Measurements from ENCODE around the gene DAND5. TPM values are rescaled to one million over a fixed set of nuclear protein-coding genes. Genes with fewer than 3 reads are reported as not detected.

Gene DAND5
- total and polyA plus RNA-seq, 9 of the 15 experiments (the other 6 are each of a cell fraction or from before 2014, with no cell fraction given), result 0.22 to 0.83 (median 0.60) TPM

- TF ChIP-seq ARID4B (CRISPR knock-in tag; IDR thresholded peaks at IDR 0.05) (no peak), FIP1L1 (IDR thresholded peaks at IDR 0.05; ENCODE audit: low read depth, low read length, poor library complexity, severe bottlenecking) (no peak), NCOR1 (IDR thresholded peaks at IDR 0.05) (no peak), TFAP4 (CRISPR knock-in tag; IDR thresholded peaks at IDR 0.05; ENCODE audit: borderline replicate concordance) (no peak), ZNF239 (CRISPR knock-in tag; IDR thresholded peaks at IDR 0.05) (no peak), TAF1 (IDR thresholded peaks at IDR 0.05; ENCODE audit: control insufficient read depth, extremely low read depth, insufficient read depth, low read length, severe bottlenecking) (no peak), ZNF140 (CRISPR knock-in tag; IDR thresholded peaks at IDR 0.05) (no peak), PRDM10 (IDR thresholded peaks at IDR 0.05; ENCODE audit: partially characterized antibody) (peak; percentile 90), ZBTB9 (CRISPR knock-in tag; IDR thresholded peaks at IDR 0.05) (no peak), SP2 (IDR thresholded peaks at IDR 0.05; ENCODE audit: extremely low read depth, low read depth, low read length, poor library complexity, severe bottlenecking) (no peak), HMG20A (CRISPR knock-in tag; conservative IDR thresholded peaks at IDR 0.05) (no peak), CXXC5 (CRISPR knock-in tag; IDR thresholded peaks at IDR 0.05) (peak; percentile 74), ERF (CRISPR knock-in tag; IDR thresholded peaks at IDR 0.05) (no peak), ZBED1 (IDR thresholded peaks at IDR 0.05) (no peak), ZNF212 (CRISPR knock-in tag; IDR thresholded peaks at IDR 0.05) (no peak), THAP7 (CRISPR knock-in tag; IDR thresholded peaks at IDR 0.05) (no peak)
Observed at GRCh38 chr19:13022859-13023636, 53.7 kb downstream of the DAND5 start (continued).

All from K562 (cell line).